Epithelial cell of proximal tubule (primary cell): Measurements from ENCODE around the gene KAZALD1. TPM values are rescaled to one million over a fixed set of nuclear protein-coding genes. Genes with fewer than 3 reads are reported as not detected.

Experiments used
- DNase-seq: peaks from one replicate; pipeline ENCODE4 v3.0.0-alpha.2; 2011; ENCODE audit warnings: low read depth
- H3K4me3 ChIP-seq: 2 replicates; pipeline ENCODE4 v1.5.1; 2011; ENCODE audit warnings: low read depth, mild to moderate bottlenecking, low read length
- CTCF ChIP-seq: conservative IDR thresholded peaks from 2 replicates; pipeline ENCODE4 v1.5.1; 2012; ENCODE audit warnings: low read depth, mild to moderate bottlenecking, low read length
- total RNA-seq: library from RNA; depleted of rRNA; stranded (reverse); fragments of >200 nt; gene quantifications from 2 replicates; pipeline ENCODE4 v1.2.3, GENCODE V29; 2015

Gene KAZALD1
- total RNA-seq, 1 donor from 2014 or later = 2.9 TPM

GRCh38 chr10:101016814-101017213 lies 45.0 kb upstream of the KAZALD1 start:
- no peak for TF ChIP-seq CTCF
- H3K4me3 ChIP-seq = no peak overlapping the region
- no peak for DNase-seq

GRCh38 chr10:101018118-101018599 lies 43.6 kb upstream of the KAZALD1 start:
- no peak for DNase-seq
- TF ChIP-seq CTCF = no peak
- H3K4me3 ChIP-seq = no peak overlapping the region

- DNase-seq = no peak
- TF ChIP-seq CTCF = peak; percentile 78
Measured at GRCh38 chr10:101018600-101019439, 43.0 kb upstream of the KAZALD1 start.

GRCh38 chr10:101019440-101019703 lies 42.4 kb upstream of the KAZALD1 start:
- DNase-seq = no peak
- TF ChIP-seq CTCF = no peak
- H3K4me3 ChIP-seq = no peak overlapping the region

More at GRCh38 chr10:101018600-101019439, 43.0 kb upstream of the KAZALD1 start:
- H3K4me3 ChIP-seq = no peak overlapping the region

GRCh38 chr10:101020427-101021075 lies 41.2 kb upstream of the KAZALD1 start:
- no peak for TF ChIP-seq CTCF
- DNase-seq = no peak
- no peak overlapping the region for H3K4me3 ChIP-seq

- H3K4me3 ChIP-seq = no peak overlapping the region
- no peak for TF ChIP-seq CTCF
- no peak for DNase-seq
Measured at GRCh38 chr10:101021239-101021638, 40.5 kb upstream of the KAZALD1 start.
